Measurements from ENCODE around the gene DAPK3. TPM values are rescaled to one million over a fixed set of nuclear protein-coding genes. Genes with fewer than 3 reads are reported as not detected.
A peak's percentile ranks its signal among the peaks of the same experiment; 100 is the strongest.
"Not testable (repeated sequence)": the region's sequence is repeated elsewhere in the genome, so short reads cannot be mapped to it uniquely, and the experiment has no call there.

The DAPK3 gene
- total and polyA plus RNA-seq, 8 donors: 47.0 to 238 (median 71.2) TPM

DNA sequence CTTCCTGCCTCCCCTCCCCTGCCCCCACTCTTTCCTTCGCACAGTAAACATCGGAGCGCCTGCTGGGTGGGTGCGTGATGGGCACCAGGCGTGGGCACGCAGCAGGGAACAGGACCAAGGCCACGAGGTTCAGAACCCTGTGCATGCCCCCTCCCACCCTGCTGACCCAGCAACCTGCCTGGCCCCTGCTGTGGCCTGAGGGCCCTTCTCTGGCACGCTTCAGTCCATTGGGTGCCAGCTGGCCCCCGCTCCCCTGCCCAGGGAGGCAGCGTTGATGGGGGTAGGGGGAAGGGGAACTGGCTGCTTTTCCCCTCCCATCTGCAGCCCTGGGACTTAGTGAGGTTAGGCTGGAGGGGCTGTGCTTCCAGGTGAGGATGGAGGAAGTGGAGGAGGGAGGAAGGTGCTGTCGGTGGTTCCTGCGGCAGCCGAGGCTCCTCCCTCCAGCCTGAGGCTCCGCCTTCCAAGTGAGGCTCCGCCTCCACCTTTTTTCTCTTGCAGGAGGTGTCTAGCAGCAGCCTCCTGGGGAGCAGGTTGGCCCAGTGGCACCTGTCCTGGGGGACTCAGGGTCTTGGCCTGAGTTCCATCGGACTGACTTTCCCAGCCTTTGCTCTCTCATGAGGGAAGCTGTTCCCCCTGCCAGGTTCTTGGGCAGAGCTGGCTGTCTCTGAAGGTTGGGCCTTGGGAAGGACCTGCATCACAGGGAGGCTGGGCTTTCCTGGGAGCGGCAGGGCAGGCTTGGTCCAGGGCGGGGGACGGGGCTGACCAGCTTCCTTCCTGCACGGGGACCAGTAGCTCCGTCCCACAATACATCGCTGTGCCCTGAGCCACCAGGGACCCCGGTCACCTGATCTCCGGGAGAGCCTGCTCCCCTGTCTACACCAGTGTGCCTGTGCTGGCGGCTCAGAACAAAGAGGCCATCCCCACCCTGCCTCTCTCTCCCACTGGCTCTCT lies 43.9 kb upstream of the DAPK3 start:
- Histone ChIP-seq H3K4me1 (peaks cover 68 to 96% (median 80%) of the 10 kb centered on the region in 4 donors), H3K36me3 (peaks cover 27 to 66% (median 59%) of the 10 kb centered on the region in 4 donors), H3K4me3 (peak overlapping the region in 1 of 4 donors; percentile 7), H3K27ac (peak overlapping the region; percentile 9 to 98 (median 76)), H3K9me3 (no peaks in the 10 kb centered on the region), H3K27me3 (no peaks in the 10 kb centered on the region)
- TF ChIP-seq CTCF (IDR thresholded peaks at IDR 0.05): no peak
- TF ChIP-seq EP300 (IDR thresholded peaks at IDR 0.05): no peak
- intact Hi-C loops (cut with DNase I; ENCODE audit: low total_unique reads): no loop called here
- WGBS, 5 donors: 58 to 73% (median 65%) methylated on average over 19 to 25 of the region's 25 CpGs
- DNase-seq: peak in 1 of 2 donors; percentile 55

- Histone ChIP-seq H3K9me3 (no peaks in the 10 kb centered on the region), H3K27me3 (no peaks in the 10 kb centered on the region), H3K4me1 (peaks cover 69 to 96% (median 81%) of the 10 kb centered on the region in 4 donors), H3K36me3 (peaks cover 27 to 66% (median 59%) of the 10 kb centered on the region in 4 donors), H3K4me3 (no peak overlapping the region), H3K27ac (peak overlapping the region in 4 of 5 donors; percentile 76 to 98 (median 81))
- TF ChIP-seq CTCF (IDR thresholded peaks at IDR 0.05): no peak
- TF ChIP-seq EP300 (IDR thresholded peaks at IDR 0.05): no peak
- no peak for TF ChIP-seq POLR2AphosphoS5 (IDR thresholded peaks at IDR 0.05)
- TF ChIP-seq POLR2A (IDR thresholded peaks at IDR 0.05): no peak
- no peak for DNase-seq
- 83 to 91% (median 89%) methylated on average over 10 to 20 of the region's 20 CpGs for WGBS, 5 donors
- intact Hi-C loops (cut with DNase I; ENCODE audit: low total_unique reads): no loop called here
Measured at GRCh38 chr19:4013886-4014540, 43.1 kb upstream of the DAPK3 start.

GRCh38 chr19:4012975-4013634 lies 42.2 kb upstream of the DAPK3 start:
- intact Hi-C loops (cut with DNase I; ENCODE audit: low total_unique reads): no loop called here
- Histone ChIP-seq H3K9me3 (no peaks in the 10 kb centered on the region), H3K27ac (peak overlapping the region; percentile 76 to 98 (median 77)), H3K4me1 (peaks cover 70 to 96% (median 83%) of the 10 kb centered on the region in 4 donors), H3K36me3 (peaks cover 27 to 58% (median 53%) of the 10 kb centered on the region in 4 donors), H3K27me3 (no peaks in the 10 kb centered on the region), H3K4me3 (peak overlapping the region in 1 of 4 donors; percentile 11)
- no peak for TF ChIP-seq POLR2A (IDR thresholded peaks at IDR 0.05)
- DNase-seq: no peak
- 87 to 94% (median 94%) methylated on average over 20 to 33 of the region's 33 CpGs for WGBS, 5 donors

- Histone ChIP-seq H3K27ac (peak overlapping the region; percentile 76 to 98 (median 82)), H3K4me1 (peaks cover 70 to 94% (median 84%) of the 10 kb centered on the region in 4 donors), H3K27me3 (no peaks in the 10 kb centered on the region), H3K4me3 (peak overlapping the region in 1 of 4 donors; percentile 11), H3K9me3 (no peaks in the 10 kb centered on the region), H3K36me3 (peaks cover 27 to 52% (median 47%) of the 10 kb centered on the region in 4 donors)
- intact Hi-C loops (cut with DNase I; ENCODE audit: low total_unique reads): no loop called here
- TF ChIP-seq POLR2A (IDR thresholded peaks at IDR 0.05) (no peak), POLR2AphosphoS5 (IDR thresholded peaks at IDR 0.05) (peak; percentile 61 to 86 (median 65)), EP300 (IDR thresholded peaks at IDR 0.05) (no peak)
- DNase-seq: peak; percentile 87
- 26 to 56% (median 39%) methylated on average over 19 to 27 of the region's 27 CpGs for WGBS, 5 donors
Measured at GRCh38 chr19:4012092-4012974, 41.4 kb upstream of the DAPK3 start.

DNA sequence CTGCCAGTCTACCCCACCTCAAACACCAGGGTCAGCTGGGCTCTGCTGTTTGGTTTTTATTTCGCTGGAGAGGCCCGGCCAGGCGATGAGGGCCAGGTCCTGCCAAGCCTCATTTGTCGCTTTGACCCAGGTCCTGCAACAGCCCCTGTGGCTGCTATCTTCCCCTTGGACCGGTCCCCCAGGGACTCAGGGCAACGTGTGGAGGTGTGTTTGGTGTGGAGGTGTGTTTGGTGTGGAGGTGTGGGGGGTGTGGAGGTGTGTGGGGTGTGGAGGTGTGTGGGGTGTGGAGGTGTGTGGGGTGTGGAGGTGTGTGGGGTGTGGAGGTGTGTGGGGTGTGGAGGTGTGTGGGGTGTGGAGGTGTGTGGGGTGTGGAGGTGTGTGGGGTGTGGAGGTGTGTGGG lies 40.5 kb upstream of the DAPK3 start:
- Histone ChIP-seq H3K4me3 (peak overlapping the region in 1 of 4 donors; percentile 88), H3K4me1 (peaks cover 75 to 91% (median 86%) of the 10 kb centered on the region in 4 donors), H3K36me3 (peaks cover 27 to 44% (median 38%) of the 10 kb centered on the region in 4 donors), H3K27ac (peak overlapping the region; percentile 28 to 98 (median 90))
- intact Hi-C loops (cut with DNase I; ENCODE audit: low total_unique reads); H3K27me3 ChIP-seq; H3K9me3 ChIP-seq; DNase-seq: not testable (repeated sequence)
- WGBS, 5 donors: 26 to 58% (median 31%) methylated on average over 6 of the region's 6 CpGs
